ENCODE results near the gene TNFRSF13B. TPM values are rescaled to one million over a fixed set of nuclear protein-coding genes. Genes with fewer than 3 reads are reported as not detected.
A peak's percentile ranks its signal among the peaks of the same experiment; 100 is the strongest.

The TNFRSF13B gene
- total RNA-seq, 1 donor = not detected

DNA sequence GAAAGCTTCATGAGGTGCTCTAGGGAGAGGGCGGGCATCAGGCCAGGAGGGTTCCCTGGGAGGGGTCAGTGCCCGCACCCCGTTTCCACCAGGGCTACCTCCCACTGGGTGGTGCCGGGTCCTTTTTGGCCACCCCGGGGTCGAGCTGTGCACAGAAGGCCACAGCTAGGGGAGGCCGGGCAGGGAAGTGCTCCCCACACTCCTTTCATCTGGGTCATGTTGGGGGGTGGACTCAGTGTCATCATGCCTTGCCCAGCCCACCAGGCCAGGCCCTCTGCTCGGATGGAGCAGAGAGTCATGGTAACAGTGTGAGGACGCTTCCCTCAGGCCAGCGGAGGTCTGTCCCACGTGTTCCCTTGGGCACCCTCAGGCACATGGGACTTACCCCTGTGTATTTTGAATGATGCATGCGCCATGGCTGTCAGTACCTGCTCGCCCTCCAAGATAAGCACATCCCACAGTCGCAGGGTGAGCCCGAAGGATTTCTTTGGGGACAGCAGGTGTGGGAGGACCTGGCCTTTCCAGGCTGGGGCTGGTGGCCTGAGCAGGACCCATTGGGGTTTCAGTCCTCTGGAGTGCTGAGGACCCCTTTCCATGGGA, 46.4 kb downstream of the TNFRSF13B start:
- no peaks in the 10 kb centered on the region for H3K36me3 ChIP-seq (ENCODE audit: insufficient read depth, low read length)
- TF ChIP-seq, protein P1, sequence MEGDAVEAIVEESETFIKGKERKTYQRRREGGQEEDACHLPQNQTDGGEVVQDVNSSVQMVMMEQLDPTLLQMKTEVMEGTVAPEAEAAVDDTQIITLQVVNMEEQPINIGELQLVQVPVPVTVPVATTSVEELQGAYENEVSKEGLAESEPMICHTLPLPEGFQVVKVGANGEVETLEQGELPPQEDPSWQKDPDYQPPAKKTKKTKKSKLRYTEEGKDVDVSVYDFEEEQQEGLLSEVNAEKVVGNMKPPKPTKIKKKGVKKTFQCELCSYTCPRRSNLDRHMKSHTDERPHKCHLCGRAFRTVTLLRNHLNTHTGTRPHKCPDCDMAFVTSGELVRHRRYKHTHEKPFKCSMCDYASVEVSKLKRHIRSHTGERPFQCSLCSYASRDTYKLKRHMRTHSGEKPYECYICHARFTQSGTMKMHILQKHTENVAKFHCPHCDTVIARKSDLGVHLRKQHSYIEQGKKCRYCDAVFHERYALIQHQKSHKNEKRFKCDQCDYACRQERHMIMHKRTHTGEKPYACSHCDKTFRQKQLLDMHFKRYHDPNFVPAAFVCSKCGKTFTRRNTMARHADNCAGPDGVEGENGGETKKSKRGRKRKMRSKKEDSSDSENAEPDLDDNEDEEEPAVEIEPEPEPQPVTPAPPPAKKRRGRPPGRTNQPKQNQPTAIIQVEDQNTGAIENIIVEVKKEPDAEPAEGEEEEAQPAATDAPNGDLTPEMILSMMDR (IDR thresholded peaks at IDR 0.05; ENCODE audit: extremely low read depth, low read depth, low read length) = no peak
- no peak overlapping the region for H2AFZ ChIP-seq (ENCODE audit: low read length)
- H3K9me3 ChIP-seq (ENCODE audit: low read depth, low read length) = no peaks in the 10 kb centered on the region
- peak; percentile 31 for DNase-seq (ENCODE audit: insufficient read length, low spot score, missing footprints)
- no peaks in the 10 kb centered on the region for H3K79me2 ChIP-seq (ENCODE audit: insufficient read depth, low read length)
- H3K4me1 ChIP-seq (ENCODE audit: insufficient read depth, low read length) = no peaks in the 10 kb centered on the region
- H3K4me2 ChIP-seq (ENCODE audit: insufficient read depth, low read length) = no peak overlapping the region
- H3K27ac ChIP-seq (ENCODE audit: low read depth, low read length) = no peak overlapping the region
- no peak overlapping the region for H3K4me3 ChIP-seq (ENCODE audit: insufficient read depth, low read length)
- no peaks in the 10 kb centered on the region for H4K20me1 ChIP-seq (ENCODE audit: insufficient read depth, low read length)
- peaks cover 3% of the 10 kb centered on the region for H3K27me3 ChIP-seq (ENCODE audit: insufficient read depth, low read length)

DNA sequence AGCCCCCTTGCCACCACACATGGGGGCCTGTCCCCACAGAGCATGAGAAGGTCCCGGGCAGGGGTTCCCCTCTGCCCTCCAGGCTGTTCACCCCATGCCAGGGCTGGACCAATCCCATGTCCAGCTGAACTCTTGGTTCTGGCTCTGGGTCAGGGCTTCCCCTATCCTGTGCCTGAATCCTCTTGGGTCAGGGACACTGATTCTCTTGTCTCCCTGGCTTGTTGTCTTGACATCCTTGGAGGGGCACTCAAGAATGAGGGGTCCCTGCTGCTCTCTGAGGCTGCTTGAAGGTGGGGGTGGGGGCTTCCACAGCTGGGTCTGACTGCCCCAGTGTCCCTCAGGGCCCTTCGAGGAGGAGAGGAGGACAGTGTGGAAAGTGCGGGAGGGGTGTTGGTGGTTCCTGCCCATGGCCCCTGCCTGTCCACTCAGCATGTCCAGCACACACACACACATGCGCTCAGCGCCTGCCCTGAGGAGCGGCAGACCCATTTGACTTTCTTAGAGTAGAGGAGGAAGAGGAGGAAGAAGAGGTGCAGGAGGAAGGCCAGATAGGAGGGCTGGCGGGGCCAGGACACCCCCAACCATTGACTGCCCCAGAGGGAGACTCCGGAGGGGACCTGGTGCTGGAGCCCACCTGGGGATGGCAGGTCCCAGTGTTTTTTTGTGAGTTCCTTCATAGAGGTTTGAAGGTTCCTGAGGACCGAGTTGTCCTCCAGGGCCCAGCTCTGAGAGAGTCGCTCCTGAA, 47.0 kb downstream of the TNFRSF13B start:
- no peaks in the 10 kb centered on the region for H3K79me2 ChIP-seq (ENCODE audit: insufficient read depth, low read length)
- no peaks in the 10 kb centered on the region for H3K4me1 ChIP-seq (ENCODE audit: insufficient read depth, low read length)
- H3K9me3 ChIP-seq (ENCODE audit: low read depth, low read length) = no peaks in the 10 kb centered on the region
- DNase-seq (ENCODE audit: insufficient read length, low spot score, missing footprints) = peak; percentile 58
- H3K4me2 ChIP-seq (ENCODE audit: insufficient read depth, low read length) = no peak overlapping the region
- no peak overlapping the region for H3K27ac ChIP-seq (ENCODE audit: low read depth, low read length)
- no peak overlapping the region for H2AFZ ChIP-seq (ENCODE audit: low read length)
- TF ChIP-seq, protein P1 (IDR thresholded peaks at IDR 0.05; ENCODE audit: extremely low read depth, low read depth, low read length) = no peak
- H3K36me3 ChIP-seq (ENCODE audit: insufficient read depth, low read length) = no peaks in the 10 kb centered on the region
- H3K27me3 ChIP-seq (ENCODE audit: insufficient read depth, low read length) = peaks cover 3% of the 10 kb centered on the region
- no peak overlapping the region for H3K4me3 ChIP-seq (ENCODE audit: insufficient read depth, low read length)
- H4K20me1 ChIP-seq (ENCODE audit: insufficient read depth, low read length) = no peaks in the 10 kb centered on the region

DNA sequence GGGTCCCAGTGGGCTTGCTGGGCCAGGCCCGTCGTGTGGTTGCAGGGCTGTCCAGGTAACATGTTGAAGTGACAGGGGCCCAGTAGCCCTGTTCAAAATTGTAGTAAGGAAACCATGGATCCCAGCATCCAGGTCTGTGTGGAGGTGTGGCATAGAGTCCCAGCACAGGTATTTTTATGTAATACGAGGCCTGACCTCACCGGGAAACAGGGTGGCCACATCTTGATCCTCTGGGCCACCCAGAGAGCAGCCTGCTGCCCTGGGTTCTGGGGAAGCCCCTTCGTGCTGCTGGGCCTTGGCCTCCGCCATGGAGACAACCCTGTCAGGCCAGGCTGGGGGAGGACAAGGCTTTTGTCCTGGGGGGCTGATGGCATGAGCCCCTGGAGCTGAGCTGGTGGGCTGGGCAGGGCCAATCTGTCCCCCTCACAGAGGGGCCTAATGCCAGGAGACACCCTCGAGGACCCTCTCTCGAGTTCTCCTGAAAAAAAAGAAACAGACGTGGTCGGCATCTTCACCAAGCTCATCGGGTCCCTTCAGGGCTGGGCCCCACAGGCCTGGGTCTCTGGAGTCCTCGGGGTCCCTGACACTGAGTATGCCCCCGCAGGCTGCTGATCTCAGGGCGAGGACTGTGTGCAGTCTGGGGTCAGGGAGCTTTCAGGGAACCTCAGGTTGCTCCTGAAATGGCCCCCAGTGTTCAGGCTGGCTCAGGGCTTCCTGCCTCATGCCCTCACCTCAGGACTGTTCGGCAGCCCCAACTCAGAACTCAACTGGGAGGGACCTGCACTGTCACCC, 47.8 kb downstream of the TNFRSF13B start:
- Histone ChIP-seq H3K9me3 (ENCODE audit: low read depth, low read length) (no peaks in the 10 kb centered on the region), H3K4me3 (ENCODE audit: insufficient read depth, low read length) (no peak overlapping the region), H3K27me3 (ENCODE audit: insufficient read depth, low read length) (peaks cover 2% of the 10 kb centered on the region), H4K20me1 (ENCODE audit: insufficient read depth, low read length) (no peaks in the 10 kb centered on the region), H3K4me1 (ENCODE audit: insufficient read depth, low read length) (no peaks in the 10 kb centered on the region), H3K27ac (ENCODE audit: low read depth, low read length) (no peak overlapping the region), H3K4me2 (ENCODE audit: insufficient read depth, low read length) (no peak overlapping the region), H2AFZ (ENCODE audit: low read length) (no peak overlapping the region), H3K79me2 (ENCODE audit: insufficient read depth, low read length) (no peaks in the 10 kb centered on the region), H3K36me3 (ENCODE audit: insufficient read depth, low read length) (no peaks in the 10 kb centered on the region)
- peak; percentile 74 for DNase-seq (ENCODE audit: insufficient read length, low spot score, missing footprints)
- TF ChIP-seq, protein P1 (IDR thresholded peaks at IDR 0.05; ENCODE audit: extremely low read depth, low read depth, low read length) = no peak

All from osteoblast (primary cell).